ENCODE measurements around the gene UBQLN4.

Gene UBQLN4

GRCh38 chr1:156009404-156009803, 44.2 kb downstream of the UBQLN4 start:
- DNase-seq = no peak

- DNase-seq = no peak
Observed at GRCh38 chr1:156006666-156007376, 46.8 kb downstream of the UBQLN4 start.

- DNase-seq = peak; percentile 16
Observed at GRCh38 chr1:156004843-156005584, 48.6 kb downstream of the UBQLN4 start.

- DNase-seq = no peak
Observed at GRCh38 chr1:156003923-156004188, 49.7 kb downstream of the UBQLN4 start.

- no peak for DNase-seq
Observed at GRCh38 chr1:156002188-156002911, 51.2 kb downstream of the UBQLN4 start.

GRCh38 chr1:156001662-156002171, 51.9 kb downstream of the UBQLN4 start:
- no peak for DNase-seq

- no peak for DNase-seq
Observed at GRCh38 chr1:156001021-156001661, 52.5 kb downstream of the UBQLN4 start.

GRCh38 chr1:155999964-156000363, 53.6 kb downstream of the UBQLN4 start:
- no peak for DNase-seq

- DNase-seq = no peak
Observed at GRCh38 chr1:155996166-155996565, 57.4 kb downstream of the UBQLN4 start.

GRCh38 chr1:155993595-155993994, 60.0 kb downstream of the UBQLN4 start:
- no peak for DNase-seq

- DNase-seq = no peak
Observed at GRCh38 chr1:155990005-155990739, 63.4 kb downstream of the UBQLN4 start.

GRCh38 chr1:155989242-155990004, 64.2 kb downstream of the UBQLN4 start:
- peak; percentile 79 for DNase-seq
